H1 (cell line): ENCODE measurements around the gene SORBS1. TPM values are rescaled to one million over a fixed set of nuclear protein-coding genes. Genes with fewer than 3 reads are reported as not detected.
A peak's percentile ranks its signal among the peaks of the same experiment; 100 is the strongest.

Experiments
- CTCF ChIA-PET: fragments of 300-600 bp; sonication (Branson Sonifier 250); formaldehyde crosslinking; loops from one replicate; lab custom pipeline; 2021; ENCODE audit not compliant: partially characterized antibody; lab: Charles Lee
- POLR2A ChIA-PET: fragments of 300-600 bp; sonication (Branson Sonifier 250); formaldehyde crosslinking; loops from one replicate; lab custom pipeline; 2021; ENCODE audit warnings: inconsistent platforms; ENCODE audit not compliant: partially characterized antibody; lab: Charles Lee
- DNase-seq, 2 experiments: peaks; one replicate each; pipeline versions ENCODE4 v3.0.0 to v3.0.0-alpha.2; 2010 to 2022; ENCODE audit warnings: low spot score in 2 of 2, low read depth in 1 of 2, mixed read lengths in 1 of 2
- FAIRE-seq: peaks from 2 replicates; lab custom pipeline; 2011; peaks lifted over from hg19 to GRCh38; lab: Jason Lieb, UNC
- H2AFZ ChIP-seq: 2 replicates; pipeline ENCODE4 v1.8.1; 2012; ENCODE audit warnings: low read length, inconsistent platforms
- H2AK5ac ChIP-seq: 2 replicates; pipeline ENCODE4 v1.6.1; 2013; ENCODE audit warnings: low read depth, low read length
- H2BK120ac ChIP-seq: replicated peaks from 2 replicates; pipeline ENCODE3; 2013; ENCODE audit warnings: low read depth, low read length, inconsistent platforms
- H2BK12ac ChIP-seq: 2 replicates; pipeline ENCODE4 v1.6.1; 2013; ENCODE audit warnings: low read depth, low read length
- H2BK15ac ChIP-seq: 2 replicates; pipeline ENCODE4 v1.6.1; 2013; ENCODE audit warnings: low read length
- H2BK20ac ChIP-seq: 2 replicates; pipeline ENCODE4 v1.6.1; 2013; ENCODE audit warnings: low read length
- H2BK5ac ChIP-seq: 2 replicates; pipeline ENCODE4 v1.6.1; 2013; ENCODE audit warnings: low read depth, low read length
- H3K14ac ChIP-seq: 2 replicates; pipeline ENCODE4 v1.6.1; 2013; ENCODE audit warnings: inconsistent platforms; ENCODE audit not compliant: insufficient read length
- H3K18ac ChIP-seq: 2 replicates; pipeline ENCODE4 v1.6.1; 2013; ENCODE audit warnings: low read length; ENCODE audit errors: extremely low read depth
- H3K23ac ChIP-seq: 2 replicates; pipeline ENCODE4 v1.6.1; 2013; ENCODE audit warnings: inconsistent platforms; ENCODE audit not compliant: insufficient read length
- H3K23me2 ChIP-seq: 2 replicates; pipeline ENCODE4 v1.6.1; 2013; ENCODE audit warnings: low read depth, low read length
- H3K27ac ChIP-seq: 2 replicates; pipeline ENCODE4 v1.6.1; 2011; ENCODE audit warnings: low read depth, low read length, inconsistent platforms
- H3K27me3 ChIP-seq, 4 experiments: replicated peaks in 1 of 4; 1 replicate in 1 of 4; 2 replicates in 3 of 4; pipeline versions ENCODE4 v1.6.1 to v1.8.1; 2011 to 2013; ENCODE audit warnings: low read length in 3 of 4, mild to moderate bottlenecking in 3 of 4, inconsistent platforms in 2 of 4, mixed read lengths in 2 of 4, moderate library complexity in 1 of 4; ENCODE audit not compliant: control insufficient read depth in 3 of 4, insufficient read depth in 3 of 4; ENCODE audit errors: extremely low read depth in 1 of 4
- H3K36me3 ChIP-seq, 4 experiments: 2 replicates each; pipeline versions ENCODE4 v1.6.1 to v1.8.1; 2011 to 2013; ENCODE audit warnings: mild to moderate bottlenecking in 4 of 4, low read length in 3 of 4, moderate library complexity in 2 of 4, control low read depth in 1 of 4, inconsistent platforms in 1 of 4; ENCODE audit not compliant: insufficient read depth in 4 of 4, control insufficient read depth in 2 of 4
- H3K4ac ChIP-seq: replicated peaks from 2 replicates; pipeline ENCODE3; 2013; ENCODE audit warnings: low read length, low read depth, mixed read lengths, inconsistent platforms; ENCODE audit not compliant: insufficient read length
- H3K4me1 ChIP-seq, 4 experiments: replicated peaks in 1 of 4; 1 replicate in 1 of 4; 2 replicates in 3 of 4; pipeline versions ENCODE4 v1.6.1 to v1.8.1; 2011 to 2013; ENCODE audit warnings: low read length in 3 of 4, inconsistent platforms in 2 of 4, mixed read lengths in 1 of 4; ENCODE audit not compliant: insufficient read depth in 4 of 4, control insufficient read depth in 3 of 4
- H3K4me2 ChIP-seq, 2 experiments: 2 replicates each; pipeline versions ENCODE4 v1.6.1 to v1.8.1; 2011 to 2013; ENCODE audit warnings: low read depth in 2 of 2, low read length in 2 of 2, control low read depth in 1 of 2, inconsistent platforms in 1 of 2, mild to moderate bottlenecking in 1 of 2; ENCODE audit not compliant: insufficient read depth in 1 of 2
- H3K4me3 ChIP-seq, 4 experiments: fragments of 200-600, 300-600 bp in 1 of 4; sonication (generic), shearing (Covaris generic), sonication (Bioruptor Twin) in 1 of 4; 2 replicates each; pipeline versions ENCODE4 v1.5.1 to v1.8.1; 2011 to 2016; ENCODE audit warnings: low read length in 4 of 4, low read depth in 3 of 4, control low read depth in 2 of 4, inconsistent platforms in 2 of 4, mild to moderate bottlenecking in 2 of 4, mixed read lengths in 1 of 4, moderate library complexity in 1 of 4; ENCODE audit not compliant: insufficient read depth in 2 of 4; ENCODE audit errors: extremely low read depth in 1 of 4
- H3K56ac ChIP-seq: replicated peaks from 2 replicates; pipeline ENCODE3; 2013; ENCODE audit warnings: low read depth, mild to moderate bottlenecking, mixed read lengths, low read length, inconsistent platforms; ENCODE audit not compliant: insufficient read length
- H3K79me1 ChIP-seq: 2 replicates; pipeline ENCODE4 v1.6.1; 2013; ENCODE audit warnings: low read depth, low read length, control low read depth
- H3K79me2 ChIP-seq, 2 experiments: 2 replicates each; pipeline versions ENCODE4 v1.6.1 to v1.8.1; 2012 to 2013; ENCODE audit warnings: low read length in 2 of 2, mild to moderate bottlenecking in 2 of 2, inconsistent platforms in 1 of 2; ENCODE audit not compliant: insufficient read depth in 2 of 2, control insufficient read depth in 1 of 2
- H3K9ac ChIP-seq, 4 experiments: replicated peaks in 1 of 4; 1 replicate in 1 of 4; 2 replicates in 3 of 4; pipeline versions ENCODE4 v1.6.1 to v1.8.1; 2011 to 2013; ENCODE audit warnings: low read depth in 3 of 4, low read length in 3 of 4, control low read depth in 2 of 4, mild to moderate bottlenecking in 2 of 4, moderate library complexity in 2 of 4, inconsistent platforms in 1 of 4; ENCODE audit errors: extremely low read depth in 1 of 4
- H3K9me3 ChIP-seq, 2 experiments: 2 replicates each; pipeline versions ENCODE4 v1.6.1 to v1.8.1; 2012 to 2013; ENCODE audit warnings: mild to moderate bottlenecking in 2 of 2, moderate library complexity in 2 of 2, control low read depth in 1 of 2, inconsistent platforms in 1 of 2, low read depth in 1 of 2, low read length in 1 of 2, mixed read lengths in 1 of 2; ENCODE audit not compliant: insufficient read depth in 2 of 2
- H4K20me1 ChIP-seq, 2 experiments: replicated peaks in 1 of 2; 2 replicates each; pipeline versions ENCODE3 to v1.8.1; 2011 to 2013; ENCODE audit warnings: inconsistent platforms in 2 of 2, low read length in 2 of 2, mild to moderate bottlenecking in 1 of 2; ENCODE audit not compliant: insufficient read depth in 2 of 2, control insufficient read depth in 1 of 2
- H4K5ac ChIP-seq: 2 replicates; pipeline ENCODE4 v1.6.1; 2013; ENCODE audit warnings: low read length, low read depth, mixed read lengths, inconsistent platforms; ENCODE audit not compliant: insufficient read length
- H4K8ac ChIP-seq: 2 replicates; pipeline ENCODE4 v1.8.0; 2013; ENCODE audit warnings: mild to moderate bottlenecking, moderate library complexity, low read length, inconsistent platforms; ENCODE audit not compliant: insufficient read depth; ENCODE audit errors: extremely low read depth
- H4K91ac ChIP-seq: replicated peaks from 2 replicates; pipeline ENCODE3; 2013; ENCODE audit warnings: low read length, mixed read lengths, inconsistent platforms; ENCODE audit not compliant: insufficient read length
- SP4 ChIP-seq: IDR thresholded peaks from 2 replicates; pipeline ENCODE4 v1.6.1; 2012; ENCODE audit warnings: low read length, inconsistent platforms
- WGBS, 2 experiments: shearing (Covaris generic) in 1 of 2; methylation state at CpG; one replicate each; pipeline versions ENCODE4 v1.1.6 to v1.1.7; 2013 to 2015; ENCODE audit warnings: low lambda C conversion rate in 2 of 2, mixed read lengths in 2 of 2, inconsistent platforms in 1 of 2, low coverage in 1 of 2, missing lambda C conversion rate in 1 of 2; ENCODE audit not compliant: insufficient replicate concordance in 2 of 2, insufficient coverage in 1 of 2, insufficient read length in 1 of 2; ENCODE audit errors: extremely low coverage in 1 of 2, missing lambda C conversion rate in 1 of 2; 5-methylcytosine and 5-hydroxymethylcytosine counted together
- polyA plus RNA-seq, 7 experiments: library from polyadenylated mRNA; depleted of rRNA in 3 of 7; stranded (reverse) in 5 of 7; unstranded in 2 of 7; fragments of >200 nt in 5 of 7; fragments of 200-250 nt in 2 of 7; gene quantifications; 1 replicate in 5 of 7; 2 replicates in 1 of 7; 4 replicates in 1 of 7; pipeline versions ENCODE4 v1.2.1 to v1.2.3, GENCODE V29; 2011 to 2013; ENCODE audit warnings: missing spikeins in 2 of 7, mixed read lengths in 2 of 7
- total RNA-seq: library from RNA; stranded (reverse); fragmentation: NEBNext Ultra II Directional; extraction: Animal tissue kit (Norgen Biotek cat#: 25700); gene quantifications from 2 replicates; pipeline ENCODE4 v1.2.1, GENCODE V29; 2021

The SORBS1 gene
- total and polyA plus RNA-seq, 2 of the 8 experiments (the other 6 are each of a cell fraction or from before 2014, with no cell fraction given): 16.0 to 35.0 TPM

GRCh38 chr10:95542761-95543160 lies 18.4 kb downstream of the SORBS1 start:
- Histone ChIP-seq H4K8ac (no peak overlapping the region; the same call in 1 of the 2 replicates), H3K14ac (no peak overlapping the region), H2BK5ac (no peak overlapping the region), H3K27ac (no peak overlapping the region), H4K91ac (no peak overlapping the region), H2BK20ac (no peak overlapping the region), H2AK5ac (no peak overlapping the region), H3K18ac (no peak overlapping the region), H3K4me2 (no peak overlapping the region), H3K27me3 (peaks cover 0 to 10% (median 3%) of the 10 kb centered on the region in 4 experiments; a peak in 4 of 7 replicates), H3K4me3 (no peak overlapping the region), H2AFZ (no peak overlapping the region), H3K79me1 (peaks cover 14% of the 10 kb centered on the region), H3K36me3 (no peaks in the 10 kb centered on the region), H2BK15ac (0 out of 2 replicates have a peak overlapping the region, but pooled peaks have one; percentile 29), H3K9me3 (no peaks in the 10 kb centered on the region), H2BK12ac (peak overlapping the region; percentile 27; the same call in 1 of the 2 replicates), H3K9ac (no peak overlapping the region), H2BK120ac (no peak overlapping the region), H3K79me2 (peaks cover 10 to 79% of the 10 kb centered on the region in 2 experiments), H3K23ac (no peak overlapping the region), H4K20me1 (peaks cover 13 to 14% of the 10 kb centered on the region in 2 experiments), H3K56ac (no peak overlapping the region), H3K4me1 (peaks cover 7 to 27% (median 17%) of the 10 kb centered on the region in 4 experiments), H4K5ac (no peak overlapping the region), H3K4ac (no peak overlapping the region), H3K23me2 (no peaks in the 10 kb centered on the region)
- WGBS, 2 experiments: 96% methylated on average over 2 of the region's 2 CpGs; no CpG with 5 or more reads in 1 of the 2 experiments
- CTCF ChIA-PET: interaction anchor here (2.2 kb wide), 1 partner anchor 112 kb away, joined by 10 read pairs; no protein-coding TSS in a partner anchor
- FAIRE-seq: no peak
- POLR2A ChIA-PET: no interaction called here
- DNase-seq: no peak
- TF ChIP-seq SP4: no peak
